ENCODE measurements around the gene SPATS2L.

Gene SPATS2L

DNA sequence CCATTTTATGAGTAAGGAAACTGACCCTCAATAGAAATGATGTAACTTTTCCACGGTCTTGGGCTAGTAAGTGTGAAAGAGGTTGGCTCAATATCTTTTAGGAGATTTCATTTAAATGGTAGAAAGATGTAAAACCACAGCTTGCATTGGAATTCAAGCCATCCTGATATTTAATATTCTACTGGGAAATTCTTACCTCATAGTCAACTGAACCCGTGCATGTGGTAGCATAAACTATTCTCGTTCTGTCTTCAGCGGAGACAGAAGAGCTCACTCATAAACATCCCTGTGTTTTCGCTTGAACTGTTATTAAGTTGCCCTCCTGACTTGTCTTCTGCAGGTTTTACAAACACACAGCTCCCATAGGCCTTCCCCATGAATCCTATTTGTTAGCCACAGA lies 8.5 kb upstream of the SPATS2L start:
- no peak for DNase-seq (ENCODE audit: low spot score)

DNA sequence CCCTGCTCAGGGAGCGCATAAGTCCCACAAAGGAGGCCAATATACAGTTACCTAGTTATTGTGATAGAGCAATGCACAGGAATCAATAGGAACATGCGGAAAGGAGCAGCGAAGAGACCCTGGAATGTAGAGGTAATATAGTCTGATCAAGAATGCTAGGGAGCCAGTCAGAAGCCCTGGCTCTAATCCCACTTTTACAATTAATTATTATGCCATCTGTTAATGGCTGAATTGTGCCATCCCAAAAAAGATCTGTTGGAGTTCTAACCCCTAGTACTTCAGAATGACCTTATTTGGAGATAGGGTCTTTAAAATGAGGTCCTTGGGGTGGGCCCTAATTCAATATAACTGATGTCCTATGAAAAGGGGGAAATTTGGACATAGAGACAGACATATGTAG lies 7.7 kb upstream of the SPATS2L start:
- DNase-seq (ENCODE audit: low spot score), result no peak

DNA sequence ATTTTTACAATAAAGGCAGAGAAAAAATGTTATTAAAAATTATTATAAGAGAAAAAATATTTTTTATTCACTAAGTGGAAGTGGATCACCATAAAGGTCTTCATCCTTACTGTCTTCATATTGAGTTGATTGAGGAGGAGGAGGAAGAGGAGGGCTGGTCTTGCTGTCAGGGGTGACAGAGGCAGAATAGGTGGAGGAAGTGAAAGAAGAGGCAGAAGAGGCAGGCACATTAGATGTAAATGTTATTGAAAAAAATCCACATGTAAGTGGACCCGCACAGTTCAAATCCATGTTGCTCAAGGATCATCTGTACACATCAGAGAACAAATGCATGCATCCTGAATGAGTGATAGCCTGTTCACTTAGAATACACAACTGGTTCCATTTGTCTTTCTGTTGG lies 6.4 kb upstream of the SPATS2L start:
- DNase-seq (ENCODE audit: low spot score), result no peak

DNA sequence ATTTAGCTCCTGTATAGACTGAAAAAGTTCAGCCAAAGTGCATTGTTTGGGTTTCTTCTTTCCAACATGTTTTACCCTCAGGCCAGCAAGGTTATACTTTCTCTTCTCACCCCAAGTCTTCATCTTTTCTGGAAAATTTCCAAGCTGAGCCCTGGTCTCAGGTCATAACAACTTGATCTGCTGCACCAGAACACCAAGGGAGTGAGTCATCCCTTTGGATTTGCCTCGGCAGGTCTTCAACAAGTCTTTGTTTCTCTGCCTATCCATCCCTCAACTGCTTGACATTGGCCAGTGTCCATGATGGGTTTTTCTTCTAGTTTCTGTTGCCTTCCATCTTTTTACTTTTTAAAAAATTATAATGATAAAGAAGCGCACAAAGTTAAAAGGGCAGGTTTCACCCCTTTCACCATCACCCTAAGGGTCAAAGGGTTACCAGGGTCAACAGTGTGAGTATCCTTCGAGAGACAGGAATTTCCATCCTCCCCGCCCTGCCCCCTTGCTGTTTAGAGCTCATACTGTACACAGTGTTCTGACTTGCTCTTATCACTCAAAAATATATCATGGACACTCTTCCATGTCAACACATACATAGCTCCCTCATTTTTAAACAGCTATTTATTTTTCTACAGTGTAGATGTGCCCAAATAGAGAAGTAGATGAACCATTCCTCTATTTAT lies 5.7 kb upstream of the SPATS2L start:
- DNase-seq (ENCODE audit: low spot score), result no peak

DNA sequence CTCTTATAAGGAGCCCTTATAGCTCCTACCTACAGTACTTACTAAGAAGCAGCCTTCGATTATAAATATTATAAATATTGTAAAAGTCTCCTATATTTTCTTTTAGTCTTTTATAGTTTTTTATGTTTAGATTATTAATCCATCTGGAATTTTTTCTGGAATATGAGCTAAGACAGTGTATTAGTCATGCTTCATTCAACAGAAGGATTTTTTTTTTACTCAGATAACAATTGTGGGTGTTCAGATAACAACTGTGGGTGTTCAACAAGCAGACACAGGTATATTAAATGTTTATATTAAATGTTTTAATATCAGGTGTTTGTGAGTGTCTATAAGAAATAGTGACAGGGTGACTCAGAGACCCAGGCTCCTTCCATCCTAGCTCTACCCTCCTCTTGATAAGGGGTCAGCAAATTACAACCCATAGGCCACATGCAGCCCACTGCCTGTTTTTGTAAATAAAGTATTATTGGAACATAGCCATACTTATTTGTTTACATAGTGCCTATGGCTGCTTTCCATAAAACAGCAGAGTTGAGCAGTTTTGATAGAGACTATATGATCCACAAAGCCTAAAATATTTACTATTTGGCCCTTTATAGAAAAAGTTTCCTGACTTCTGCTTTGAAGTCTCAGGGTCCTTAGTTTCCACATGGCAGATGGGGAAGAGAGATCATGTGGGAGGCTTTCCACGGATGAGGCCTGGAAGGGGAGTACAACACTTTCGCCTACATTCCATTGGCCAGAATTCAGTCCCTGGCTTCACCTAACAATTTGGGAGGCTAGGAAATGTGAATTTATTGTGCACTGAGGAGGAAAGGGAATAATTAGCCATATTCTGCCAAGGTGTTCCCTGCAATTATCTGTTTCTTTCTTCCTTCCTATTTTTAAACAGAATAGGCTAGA lies 4.3 kb upstream of the SPATS2L start:
- no peak for DNase-seq (ENCODE audit: low spot score)

DNA sequence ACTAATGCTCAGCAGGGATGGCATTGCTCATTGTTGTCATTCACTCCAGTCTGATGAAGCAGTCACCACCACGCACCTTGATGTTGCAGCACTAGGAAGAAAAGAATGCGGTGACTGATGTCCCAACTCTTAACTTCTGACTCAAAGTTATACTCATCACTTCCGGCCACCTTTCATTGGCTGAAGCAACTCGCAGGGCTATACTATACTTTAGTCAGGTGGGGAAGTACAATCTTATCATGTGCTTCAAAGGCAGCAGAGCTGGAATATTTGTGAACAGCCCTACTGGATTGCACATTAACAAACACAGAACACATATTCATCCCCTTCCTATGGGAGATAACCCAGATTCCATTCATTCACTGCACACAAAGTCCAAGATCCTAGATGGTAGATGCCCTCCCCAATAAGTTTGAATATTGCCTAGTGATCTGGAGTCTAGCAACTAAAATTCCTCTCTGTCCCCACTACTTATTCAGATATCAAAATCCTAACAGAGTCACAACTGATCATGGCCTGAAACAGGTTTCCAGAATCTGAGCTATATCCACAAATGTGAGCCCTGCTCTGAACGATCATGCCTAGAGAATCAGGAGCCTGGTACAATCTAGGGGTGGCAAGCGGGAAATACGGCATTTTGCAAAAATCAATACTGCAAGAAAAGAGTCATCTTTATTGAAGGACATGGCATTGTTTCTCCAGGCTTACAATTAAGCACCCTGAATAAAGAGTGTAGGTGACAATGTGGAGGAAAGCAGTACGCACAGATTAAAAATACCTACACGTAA lies 3.4 kb upstream of the SPATS2L start:
- DNase-seq (ENCODE audit: low spot score), result no peak

DNA sequence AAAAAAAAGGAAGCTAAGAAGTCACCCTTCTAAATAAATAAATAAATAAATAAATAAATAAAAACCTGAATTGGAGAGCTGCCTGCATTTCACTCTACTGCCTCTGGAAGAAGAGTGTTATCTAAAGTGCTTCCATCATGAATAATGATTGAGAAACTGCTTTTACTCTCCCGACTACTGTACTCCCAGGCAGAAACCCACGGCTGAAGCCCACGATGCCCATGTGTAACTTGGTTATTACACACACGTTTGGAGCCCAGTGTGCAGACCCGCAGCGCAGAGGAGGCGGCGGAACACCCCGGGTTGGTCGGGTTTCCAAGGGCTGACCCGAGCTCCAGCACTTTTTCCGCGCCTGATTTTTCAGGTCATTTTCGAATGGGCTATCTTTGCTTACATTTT lies 697 bp upstream of the SPATS2L start:
- DNase-seq (ENCODE audit: low spot score), result peak; percentile 26

DNA sequence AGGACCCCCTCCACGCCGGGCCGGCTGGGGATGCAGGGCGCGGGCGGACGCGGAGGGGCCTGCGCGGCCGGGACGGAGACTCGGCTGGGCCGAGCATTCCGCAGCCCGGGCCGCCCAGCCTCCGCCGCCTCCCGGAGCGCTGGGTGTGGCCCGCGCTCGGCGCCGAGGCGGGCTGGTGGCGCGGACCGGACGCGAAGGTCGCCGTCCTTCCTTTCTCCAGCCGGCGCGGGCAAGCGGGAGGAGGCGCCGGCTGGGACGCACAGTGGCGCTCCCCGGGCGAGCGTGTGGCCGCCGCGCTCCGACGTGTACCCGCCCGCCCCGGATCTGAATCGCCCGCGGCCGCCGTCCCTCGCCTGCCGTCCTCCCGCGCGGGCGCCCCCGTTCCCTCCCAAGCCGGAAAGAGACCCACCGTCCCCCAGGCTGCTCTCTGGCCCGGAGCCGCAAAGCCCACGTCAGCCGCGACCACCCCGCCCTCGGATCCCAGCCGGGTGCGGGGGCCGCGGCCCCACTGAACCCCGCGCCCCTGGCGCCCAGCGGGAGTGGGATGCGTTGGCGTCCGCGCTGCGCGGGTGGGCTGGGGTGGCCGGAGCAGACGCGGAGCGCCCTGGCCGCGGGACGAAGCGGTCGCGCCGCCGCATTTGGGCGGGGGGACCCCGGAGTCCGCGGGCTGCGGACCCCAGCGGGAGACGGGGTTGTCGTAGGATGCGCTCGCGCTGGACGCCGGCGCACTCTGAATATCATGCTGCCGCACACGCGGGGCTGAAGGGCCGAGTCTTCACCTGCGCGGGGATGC lies 634 bp downstream of the SPATS2L start:
- peak; percentile 65 for DNase-seq (ENCODE audit: low spot score)

DNA sequence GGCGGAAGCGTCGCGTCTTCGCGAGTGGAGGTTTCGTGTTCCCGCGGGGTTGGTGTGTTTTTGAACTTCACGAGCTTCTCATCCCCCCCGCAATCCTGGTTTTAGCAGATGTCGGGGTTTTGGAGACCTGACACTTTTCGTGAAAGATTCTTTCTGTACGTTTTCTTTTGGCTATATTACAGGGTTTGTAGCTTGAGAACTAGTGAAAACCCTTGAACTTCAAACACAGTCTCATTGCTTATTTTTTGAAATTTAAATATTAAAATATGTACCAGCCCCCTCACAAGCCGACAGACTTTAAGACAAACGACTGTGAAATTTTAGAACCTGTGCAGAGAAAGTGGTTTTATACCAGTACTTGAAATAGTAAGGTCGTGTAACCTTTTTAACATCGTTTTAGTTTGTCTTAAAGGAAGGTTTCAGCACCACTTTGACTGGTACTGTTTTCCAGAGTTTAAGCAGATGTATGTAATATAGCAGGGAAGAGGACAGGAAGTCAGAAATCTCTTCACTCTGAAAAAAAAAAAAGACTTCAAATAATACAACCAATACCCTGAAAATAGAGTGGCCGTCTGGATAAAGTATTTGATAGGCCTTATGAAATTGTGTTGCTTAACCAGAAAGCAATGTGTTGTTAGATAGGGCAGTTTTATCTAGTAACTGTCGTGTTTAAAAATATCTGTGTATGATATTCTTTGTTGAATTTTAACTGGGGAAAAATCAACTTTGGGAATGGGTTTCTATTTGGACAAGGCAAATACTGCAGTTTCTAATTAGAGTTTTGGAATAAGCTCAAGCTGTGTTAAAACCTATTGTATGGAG lies 1.4 kb downstream of the SPATS2L start:
- no peak for DNase-seq (ENCODE audit: low spot score)

DNA sequence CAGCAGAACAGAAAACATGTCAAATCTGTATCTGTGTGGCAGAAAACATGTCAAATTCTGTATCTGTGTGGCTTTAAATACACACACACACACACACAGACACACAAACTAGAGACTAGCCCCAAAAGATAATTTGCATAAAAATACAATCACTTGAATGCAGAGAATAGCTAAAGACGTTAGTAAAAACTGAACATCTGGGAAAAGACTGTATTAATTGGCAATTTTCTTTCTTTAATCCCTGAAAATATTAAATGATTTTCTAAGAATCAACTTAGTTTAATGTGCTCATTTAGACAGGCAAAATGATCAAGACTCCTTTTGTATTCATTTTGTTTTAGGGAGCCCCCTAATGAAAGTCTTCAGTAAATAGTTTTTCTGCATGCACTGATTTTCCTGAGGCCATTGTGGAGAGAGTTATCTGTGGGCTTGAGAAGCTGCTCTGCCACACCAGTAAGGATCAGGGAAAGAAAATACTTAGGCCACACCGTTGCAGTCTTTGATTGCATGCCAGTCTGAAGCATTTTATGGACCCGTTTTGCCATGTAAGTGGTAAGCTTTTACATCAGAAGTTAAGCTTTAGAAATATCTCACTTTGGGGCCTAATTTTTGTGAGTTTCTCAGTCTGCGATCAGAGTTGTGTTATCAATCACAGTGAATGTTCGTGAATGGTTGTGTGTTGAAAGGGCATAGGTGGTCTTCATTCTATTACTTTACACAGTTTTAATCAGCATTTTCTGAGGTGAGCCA lies 2.2 kb downstream of the SPATS2L start:
- DNase-seq (ENCODE audit: low spot score), result no peak

DNA sequence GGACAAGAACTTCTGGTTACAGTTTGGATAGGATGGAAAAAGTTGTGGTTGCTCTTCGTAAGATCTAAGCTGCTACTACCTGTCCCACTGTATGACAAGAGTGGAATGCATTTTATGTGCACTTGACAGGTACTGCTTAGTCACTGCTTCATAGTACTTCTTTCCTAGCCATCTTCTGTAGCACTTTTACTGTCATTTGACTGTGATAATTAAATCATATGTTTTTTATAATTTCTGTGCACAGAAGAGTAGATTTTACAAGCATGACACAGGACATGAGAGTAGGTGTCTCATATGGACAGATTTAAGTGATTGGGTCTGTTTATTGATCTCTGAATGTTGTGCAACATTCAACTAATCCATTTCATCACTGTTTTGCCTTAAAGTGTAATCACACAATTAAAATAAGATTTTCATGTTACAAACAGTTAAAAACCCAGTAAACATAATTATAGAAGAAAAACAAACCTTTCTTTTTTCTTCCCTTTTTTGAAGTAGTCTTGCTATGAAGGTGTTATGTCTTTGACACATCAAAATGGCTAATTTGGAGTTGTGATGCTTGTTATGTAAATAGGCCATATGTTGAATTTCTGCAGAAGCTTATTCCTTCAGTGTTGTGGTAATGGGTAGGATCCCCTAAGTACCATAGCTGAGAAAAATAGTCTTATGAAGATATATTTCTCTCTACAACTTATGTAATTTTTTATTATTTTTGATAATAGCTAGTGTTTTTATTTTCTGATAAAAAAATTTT lies 3.0 kb downstream of the SPATS2L start:
- DNase-seq (ENCODE audit: low spot score), result no peak

DNA sequence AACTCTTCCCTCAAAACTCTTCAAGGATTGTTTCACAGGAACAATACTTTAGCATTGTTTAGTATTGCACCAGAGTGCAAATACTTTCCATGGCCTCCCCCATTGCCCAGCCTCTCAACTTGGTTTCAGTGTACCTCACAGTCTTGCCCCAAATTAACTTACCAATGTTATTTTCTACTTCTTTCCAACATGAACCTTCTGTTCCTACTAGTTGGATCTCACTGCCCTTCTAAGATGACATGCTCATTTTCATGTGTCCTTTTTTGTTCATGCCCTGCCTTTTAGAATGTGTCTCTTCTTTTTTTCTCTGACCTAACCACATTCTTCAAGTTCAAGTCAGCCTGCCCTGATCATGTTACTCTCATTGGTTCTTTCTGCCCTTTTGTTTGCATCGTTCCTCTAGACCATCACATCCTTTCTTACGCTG lies 4.1 kb downstream of the SPATS2L start:
- DNase-seq (ENCODE audit: low spot score), result no peak

DNA sequence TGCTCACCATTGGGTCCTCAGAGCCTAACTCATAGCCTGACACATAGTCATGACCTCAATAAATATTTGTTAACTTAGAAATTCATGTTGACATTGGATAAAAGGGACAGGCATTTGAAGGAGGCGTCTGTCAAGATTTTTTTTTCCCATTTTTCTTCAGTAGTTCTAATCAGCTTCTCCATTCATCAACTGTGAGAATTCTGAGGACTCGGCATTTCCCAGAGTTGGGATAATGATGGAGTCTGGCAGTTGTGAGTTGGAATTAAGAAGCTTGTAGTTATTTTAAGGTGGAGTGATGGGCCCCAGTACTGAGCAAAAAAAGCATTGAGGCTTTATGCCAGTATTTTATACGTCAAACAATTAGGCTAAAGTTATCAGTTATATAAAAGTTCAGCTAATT lies 4.6 kb downstream of the SPATS2L start:
- no peak for DNase-seq (ENCODE audit: low spot score)

DNA sequence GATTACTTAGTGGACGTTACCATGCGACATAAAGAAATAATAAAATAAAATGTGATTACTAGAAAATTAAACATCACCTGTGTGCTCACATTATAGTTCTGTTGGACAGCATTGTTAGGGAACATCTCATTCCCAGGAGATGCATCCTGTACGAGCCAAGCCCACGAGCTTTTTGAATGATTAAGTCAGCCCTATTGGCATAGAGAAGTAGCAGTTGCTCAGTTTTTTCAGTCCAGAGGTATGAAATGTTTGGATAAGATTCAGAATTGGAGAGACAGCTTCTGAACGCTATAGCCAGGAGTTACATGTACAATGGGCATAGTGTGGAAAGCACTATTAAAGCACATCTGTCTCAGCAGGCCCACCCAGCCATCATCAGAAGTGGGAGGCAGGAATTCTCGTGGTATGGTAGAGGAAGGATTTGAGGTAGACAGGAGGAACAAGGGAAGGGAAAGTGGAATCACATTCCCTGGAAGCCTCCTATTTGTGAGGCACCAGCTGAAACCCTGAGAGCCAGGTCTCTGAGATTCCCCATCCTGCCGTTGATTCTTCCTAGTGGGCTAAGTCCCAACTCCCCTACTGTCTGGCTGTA lies 8.6 kb downstream of the SPATS2L start:
- DNase-seq (ENCODE audit: low spot score), result no peak

DNA sequence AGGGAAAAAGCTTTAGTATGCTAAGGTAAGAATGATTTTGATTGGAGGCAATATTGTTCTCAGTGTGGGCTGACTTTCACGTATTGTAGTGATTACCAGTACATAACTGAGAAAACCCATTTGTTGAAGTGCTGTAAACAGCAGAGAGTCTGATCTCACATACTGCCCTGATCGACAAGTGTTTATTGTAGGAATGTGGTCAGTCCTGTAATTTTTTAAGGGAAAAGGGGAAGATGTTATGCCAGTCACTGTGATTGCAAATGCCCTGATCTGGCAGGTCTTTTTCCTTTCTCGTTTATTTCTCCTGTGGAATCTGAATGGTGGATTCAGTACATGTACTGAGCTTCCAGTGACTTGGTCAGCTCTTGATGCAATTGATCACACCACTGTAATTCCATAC lies 11.5 kb downstream of the SPATS2L start:
- no peak for DNase-seq (ENCODE audit: low spot score)

DNA sequence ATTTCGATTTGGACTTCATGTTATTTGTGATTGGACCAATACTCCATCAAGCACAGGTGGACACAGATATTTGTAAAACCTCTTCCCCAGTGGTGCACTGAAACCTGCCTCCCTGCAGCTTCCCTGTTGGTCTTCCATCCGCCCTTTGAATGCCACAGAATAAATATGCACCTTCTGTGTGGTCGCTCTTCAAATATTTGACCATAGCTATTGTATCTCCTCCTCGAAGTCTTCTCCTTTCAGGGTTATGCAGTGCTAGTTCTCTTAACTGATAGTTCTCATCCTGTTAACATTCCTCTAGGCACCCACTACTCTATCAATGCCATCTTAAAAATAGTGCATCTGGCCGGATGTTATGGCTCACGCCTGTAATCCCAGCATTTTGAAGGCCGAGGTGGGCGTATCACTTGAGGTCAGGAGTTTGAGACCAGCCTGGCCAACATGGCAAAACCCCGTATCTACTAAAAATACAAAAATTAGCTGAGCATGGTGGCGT lies 12.5 kb downstream of the SPATS2L start:
- DNase-seq (ENCODE audit: low spot score), result no peak

DNA sequence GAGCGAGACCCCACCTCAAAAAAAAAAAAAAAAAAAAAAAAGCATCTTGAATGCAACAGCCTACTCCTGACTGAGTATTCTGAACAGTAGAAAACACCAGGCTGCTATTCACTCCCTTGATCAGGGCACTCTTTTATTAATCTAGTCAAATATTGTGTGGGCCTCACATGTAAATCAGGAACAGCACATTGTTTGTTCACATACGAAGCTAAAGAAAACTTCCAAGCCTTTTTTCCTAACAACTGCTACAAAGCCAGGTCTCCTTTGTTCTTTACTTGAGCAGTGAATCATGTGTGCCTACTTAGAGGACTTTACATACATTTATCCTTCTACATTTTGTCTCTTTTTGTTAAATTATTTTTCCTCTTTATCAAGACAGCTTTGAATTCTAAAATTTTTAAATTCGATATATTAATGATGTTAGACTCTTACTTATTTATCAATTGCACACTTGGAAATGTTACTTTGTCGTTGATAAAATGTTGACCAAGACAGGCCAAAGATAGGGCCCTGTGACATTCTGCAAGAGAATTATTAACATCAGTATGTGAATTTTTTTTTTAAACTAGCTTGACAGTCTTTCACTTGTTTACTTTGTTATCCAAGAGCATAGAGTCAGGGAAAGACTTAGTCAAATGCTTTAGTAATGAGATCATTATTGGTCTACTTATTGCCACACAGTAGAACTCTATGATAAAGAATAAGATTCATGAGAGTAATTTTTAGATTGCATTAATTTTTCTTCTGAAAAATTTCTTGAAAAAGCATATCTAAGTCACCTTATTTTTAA lies 13.2 kb downstream of the SPATS2L start:
- DNase-seq (ENCODE audit: low spot score), result no peak

DNA sequence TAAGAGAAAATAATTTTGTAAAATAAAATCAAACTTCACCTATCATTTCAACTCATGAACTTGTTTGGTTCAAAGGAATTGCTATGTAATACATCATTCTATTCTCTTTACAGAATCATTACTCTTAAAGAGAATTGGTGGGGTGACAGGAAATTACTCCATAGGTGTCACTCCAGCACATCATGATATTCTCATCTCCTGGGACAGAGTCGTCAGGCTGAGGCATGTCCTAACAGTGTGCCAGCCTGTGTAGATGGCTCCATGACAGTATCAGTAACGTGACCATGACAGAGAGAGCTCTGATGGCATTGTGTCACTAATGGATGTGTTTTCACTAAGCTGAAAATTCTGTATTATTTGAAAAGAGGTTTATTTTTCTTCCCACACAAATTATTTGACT lies 13.9 kb downstream of the SPATS2L start:
- DNase-seq (ENCODE audit: low spot score), result no peak

All from iPS-NIHi11 (cell line).